HG03064 (cell line): ENCODE data around the gene CEBPG.

ENCODE experiments used
- ATAC-seq: cut with Tn5 transposase; IDR thresholded peaks from one replicate; pipeline ENCODE4 v1.9.1; 2021; ENCODE audit warnings: low read depth; ENCODE audit not compliant: unreplicated experiment

CEBPG gene

GRCh38 chr19:33349319-33350289 is 23.9 kb upstream of the CEBPG start:
- no peak for ATAC-seq

DNA sequence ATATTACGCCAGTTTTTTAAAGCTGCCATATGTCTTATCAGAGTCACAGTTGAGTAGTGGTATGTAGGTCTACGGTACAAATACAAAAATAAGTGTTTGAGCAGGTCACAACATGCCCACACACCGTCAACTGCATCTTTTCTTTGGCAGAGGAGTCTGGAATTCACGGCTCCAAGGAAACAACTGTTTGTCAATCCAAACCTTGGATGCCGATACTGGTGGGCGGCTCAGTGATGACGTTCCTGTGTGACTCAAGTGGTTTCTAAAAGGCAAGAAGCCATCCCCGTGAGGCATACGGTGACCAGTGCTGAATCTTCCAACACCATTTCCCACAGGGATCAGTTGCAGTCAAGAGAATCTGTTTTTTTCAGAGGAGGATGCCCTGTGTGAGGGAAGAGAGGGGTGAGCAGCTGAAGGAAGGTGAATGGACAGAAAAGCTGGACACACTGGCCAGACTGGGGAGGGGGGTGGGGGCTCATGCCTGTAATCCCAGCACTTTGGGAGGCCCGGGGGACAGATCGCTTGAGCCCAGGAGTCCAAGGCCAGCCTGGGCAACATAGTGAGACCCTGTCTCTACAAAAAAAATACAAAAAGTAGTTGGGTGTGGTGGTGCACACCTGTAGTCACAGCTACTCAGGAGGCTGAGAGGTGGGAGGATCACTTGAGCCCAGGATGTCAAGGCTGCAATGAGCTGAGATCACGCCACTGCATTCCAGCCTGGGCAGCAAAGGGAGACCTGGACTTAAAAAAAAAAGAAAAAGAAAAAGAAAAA is 22.8 kb upstream of the CEBPG start:
- no peak for ATAC-seq

- no peak for ATAC-seq
Measured at GRCh38 chr19:33355535-33355934, 18.0 kb upstream of the CEBPG start.

- ATAC-seq: no peak
Measured at GRCh38 chr19:33357556-33357955, 16.0 kb upstream of the CEBPG start.

- ATAC-seq: no peak
Measured at GRCh38 chr19:33358408-33358807, 15.1 kb upstream of the CEBPG start.

DNA sequence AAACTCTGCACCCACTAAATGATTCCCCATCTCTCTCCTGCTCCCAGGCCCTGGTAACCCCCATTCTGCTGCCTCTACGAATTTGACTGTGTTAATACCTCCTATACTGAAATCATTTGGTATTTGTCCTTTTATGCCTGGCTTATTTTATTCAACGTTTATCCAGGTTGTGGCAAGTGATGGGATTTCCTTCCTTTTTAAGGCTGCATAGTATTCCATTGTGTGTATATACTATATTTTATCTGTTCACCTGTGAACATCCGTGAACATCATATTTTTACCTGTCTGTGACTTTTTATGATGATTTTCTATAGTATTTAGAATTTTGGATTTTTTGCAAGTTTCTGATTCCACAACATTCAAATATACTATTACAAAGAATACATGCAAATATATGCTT is 13.9 kb upstream of the CEBPG start:
- ATAC-seq: no peak

DNA sequence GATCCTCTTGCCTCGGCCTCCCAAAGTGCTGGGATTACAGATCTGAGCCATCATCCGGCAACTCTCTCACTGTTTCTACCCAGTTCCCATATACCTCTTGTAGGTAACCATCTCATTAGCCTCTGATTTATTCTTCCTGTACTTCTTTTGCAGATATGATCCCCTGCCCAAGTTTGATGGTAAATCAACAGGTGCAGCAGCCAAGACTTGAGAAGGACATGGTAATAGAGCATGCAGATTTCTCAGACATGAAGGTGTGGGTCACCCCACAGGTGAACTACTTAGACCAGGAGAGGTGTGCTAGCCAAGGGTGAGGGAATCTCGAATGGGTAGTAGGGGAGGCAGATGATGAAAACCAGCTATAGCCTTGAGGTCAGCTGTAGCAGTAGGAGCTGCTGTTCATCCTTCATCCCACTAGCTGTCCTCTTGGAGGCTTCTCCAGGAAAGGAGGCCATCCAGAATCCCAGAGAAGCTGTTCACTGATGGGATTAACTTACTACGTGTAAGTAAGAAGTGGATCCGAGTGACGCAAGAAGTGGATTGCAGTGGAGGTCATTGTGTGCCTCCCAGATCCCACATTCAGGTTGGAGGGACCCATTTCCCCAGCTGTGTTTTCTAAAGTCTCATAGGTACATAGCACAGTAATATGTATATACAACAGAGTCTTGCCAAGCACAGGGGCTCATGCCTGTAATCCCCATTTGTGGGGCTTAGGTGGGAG is 10.8 kb upstream of the CEBPG start:
- ATAC-seq: no peak

DNA sequence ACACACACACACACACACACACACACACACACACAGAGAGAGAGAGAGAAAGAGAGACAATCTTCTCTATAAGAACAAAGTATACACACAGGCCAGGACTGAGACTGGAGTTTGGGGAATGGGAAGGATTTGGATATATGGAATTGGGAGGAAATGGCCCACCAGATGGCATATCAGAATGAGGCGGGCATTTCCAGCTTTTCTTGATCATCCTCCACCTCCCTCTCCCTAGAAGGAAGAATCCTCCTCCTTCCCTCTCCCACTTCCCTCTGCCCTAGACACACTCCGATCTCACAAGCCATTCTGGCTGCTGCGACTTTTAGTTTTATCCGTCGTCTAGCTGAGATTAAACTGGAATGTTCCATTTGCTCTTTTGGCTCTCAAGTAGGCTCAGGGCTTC is 10.0 kb upstream of the CEBPG start:
- no peak for ATAC-seq

DNA sequence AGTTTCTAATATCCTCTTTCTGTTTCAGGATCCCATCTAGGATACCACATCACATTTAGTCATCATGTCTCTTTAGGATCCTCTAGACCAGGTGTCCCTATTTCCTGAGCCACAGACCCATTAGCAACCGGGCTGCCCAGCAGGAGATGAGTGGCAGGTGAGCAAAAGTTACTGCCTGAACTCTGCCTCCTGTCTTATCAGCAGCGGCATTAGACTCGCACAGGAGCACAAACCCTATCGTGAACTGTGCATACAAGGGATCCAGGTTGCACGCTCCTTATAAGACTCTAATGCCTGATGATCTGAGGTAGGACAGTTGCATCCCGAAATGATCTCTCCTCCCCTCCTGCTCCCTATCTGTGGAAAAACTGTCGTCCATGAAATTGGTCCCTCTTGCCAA is 7.8 kb upstream of the CEBPG start:
- ATAC-seq: no peak

GRCh38 chr19:33366127-33366526 is 7.4 kb upstream of the CEBPG start:
- no peak for ATAC-seq

- no peak for ATAC-seq
Measured at GRCh38 chr19:33366897-33367296, 6.6 kb upstream of the CEBPG start.

DNA sequence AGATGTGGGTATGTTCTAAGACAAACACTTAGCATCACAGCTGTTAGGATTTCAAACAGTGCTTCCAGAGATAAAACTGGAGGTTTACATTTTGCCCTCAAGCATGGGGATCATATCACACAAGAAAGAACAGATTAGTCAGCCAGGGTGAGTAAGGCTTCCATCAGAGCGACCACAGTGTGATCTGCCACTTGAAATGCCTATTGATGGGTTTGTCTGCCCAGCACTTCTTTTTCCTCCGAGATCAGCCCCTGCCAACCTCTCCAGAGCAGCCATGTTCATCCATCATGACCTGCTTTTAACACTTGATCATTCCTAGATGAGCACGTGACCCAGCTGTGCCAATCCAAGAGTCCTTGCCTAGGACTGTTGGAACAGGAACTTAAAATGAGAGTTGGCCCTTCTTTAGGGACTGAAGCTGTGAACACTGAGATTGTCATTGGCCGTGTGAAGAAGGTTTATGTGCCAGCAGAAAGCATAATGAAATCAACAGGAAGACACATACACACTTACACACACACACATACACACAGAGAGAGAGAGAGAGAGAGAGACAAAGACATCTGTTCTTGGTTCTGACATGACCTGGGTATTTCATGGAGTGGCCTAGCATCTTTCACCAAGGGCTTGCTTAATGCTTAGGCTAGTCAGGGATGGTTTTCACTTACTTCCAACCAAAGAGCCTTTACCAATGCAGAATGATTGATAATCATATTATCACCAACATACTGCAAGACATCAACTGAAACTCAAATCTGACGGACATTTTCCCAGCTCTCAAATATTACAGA is 5.2 kb upstream of the CEBPG start:
- no peak for ATAC-seq

DNA sequence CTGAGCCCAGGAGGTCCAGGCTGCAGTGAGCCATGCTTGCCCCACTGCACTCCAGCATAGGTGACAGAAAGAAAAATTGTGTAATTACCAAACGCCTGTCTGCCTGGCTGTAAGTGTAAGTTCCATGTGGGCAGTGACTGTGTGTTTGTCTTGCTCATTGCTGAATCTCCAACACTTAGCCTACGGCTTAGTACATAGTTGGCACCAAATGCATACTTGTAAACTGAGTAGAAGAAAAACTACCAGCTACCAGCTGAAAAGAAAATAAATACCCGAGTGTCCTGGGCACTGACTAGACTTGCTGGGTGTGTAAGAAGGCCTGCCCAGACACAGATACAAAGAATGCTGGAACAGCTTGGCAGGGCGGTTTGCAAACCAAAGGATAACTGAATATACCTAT is 2.7 kb upstream of the CEBPG start:
- no peak for ATAC-seq

- ATAC-seq: no peak
Measured at GRCh38 chr19:33374236-33374714, 766 bp downstream of the CEBPG start.

GRCh38 chr19:33375156-33375836 is 1.8 kb downstream of the CEBPG start:
- ATAC-seq: no peak

DNA sequence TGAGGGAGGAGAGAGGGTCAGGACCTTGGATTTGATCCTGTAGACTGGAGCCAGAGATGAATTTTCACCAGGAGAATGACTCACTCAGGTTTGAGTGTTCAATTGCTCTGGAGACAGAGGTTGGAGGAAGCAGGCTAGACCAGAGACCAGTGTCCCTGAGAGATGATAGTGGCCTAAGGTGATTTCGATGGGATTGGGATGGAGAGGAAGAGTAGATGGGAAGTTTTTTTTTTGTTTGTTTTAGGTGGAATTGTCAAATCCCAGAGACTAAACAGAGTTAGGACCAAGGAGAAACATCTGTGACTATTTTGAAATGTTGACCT is 2.3 kb downstream of the CEBPG start:
- no peak for ATAC-seq

DNA sequence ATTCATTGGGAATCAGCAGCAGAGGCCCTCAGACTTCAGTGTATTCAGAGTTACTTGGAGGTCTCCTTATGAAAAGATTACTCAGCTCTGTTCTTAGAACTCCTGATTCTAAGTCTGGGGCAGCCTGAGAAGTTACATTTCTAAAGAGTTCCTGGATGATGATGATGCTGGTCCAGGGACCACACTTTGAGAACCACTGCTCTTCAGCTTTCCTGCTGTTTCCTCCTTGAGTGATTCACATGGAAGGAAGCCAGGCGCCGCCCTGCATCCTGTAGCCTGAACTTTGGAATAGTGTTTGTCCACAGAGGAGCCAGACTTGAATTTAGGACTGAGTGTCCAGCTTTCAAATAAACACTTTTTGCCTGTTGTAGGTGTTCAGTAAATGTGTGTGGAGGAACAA is 2.9 kb downstream of the CEBPG start:
- ATAC-seq: no peak

DNA sequence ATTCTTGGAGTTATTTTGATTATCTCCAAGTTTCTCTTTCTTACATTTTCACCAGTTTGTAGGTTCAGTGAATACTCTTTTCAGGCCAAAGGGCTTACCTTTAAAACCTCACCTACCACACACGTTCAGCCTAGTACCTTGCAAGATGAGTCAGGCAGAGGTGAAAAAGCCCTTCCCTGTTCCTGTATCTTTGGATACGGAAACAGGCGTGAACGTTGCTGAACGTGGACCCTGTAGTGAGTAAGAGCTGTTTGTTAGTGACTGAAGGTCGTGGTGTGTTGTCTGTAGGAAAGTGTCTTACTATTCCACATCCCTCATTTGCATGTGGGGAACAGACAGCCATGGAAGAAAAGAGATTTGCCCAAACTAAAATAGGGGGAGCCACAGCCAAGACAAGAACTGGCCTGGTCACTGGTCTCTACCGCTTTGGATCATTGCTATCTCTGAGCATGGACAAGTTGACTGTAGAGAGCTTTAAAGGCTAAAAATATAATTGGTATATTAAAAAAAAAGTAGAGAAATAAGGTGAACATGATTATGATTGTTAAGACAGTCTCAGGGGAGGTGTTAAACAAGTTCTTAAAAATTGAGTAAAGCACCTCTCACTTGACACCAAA is 3.5 kb downstream of the CEBPG start:
- no peak for ATAC-seq
